Measurements from ENCODE around the gene PSMA6.
"Not testable (repeated sequence)": the region's sequence is repeated elsewhere in the genome, so short reads cannot be mapped to it uniquely, and the experiment has no call there.

Gene PSMA6

GRCh38 chr14:35332517-35333263 lies 40.5 kb downstream of the PSMA6 start:
- no peak for TF ChIP-seq CTCF (IDR thresholded peaks at IDR 0.05; ENCODE audit: insufficient read depth, low read length, missing control alignments)
- ChIA-PET POLR2A (no interaction called here), CTCF (interaction anchor here (1.6 kb wide), 1 partner anchor 10 kb away, joined by 4 read pairs; no protein-coding TSS in a partner anchor)
- H3K4me3 ChIP-seq (ENCODE audit: low read depth, low read length), result no peak overlapping the region
- DNase-seq (ENCODE audit: low read depth, low spot score), result no peak

GRCh38 chr14:35333264-35333730 lies 41.1 kb downstream of the PSMA6 start:
- TF ChIP-seq CTCF (IDR thresholded peaks at IDR 0.05; ENCODE audit: insufficient read depth, low read length, missing control alignments), result no peak
- DNase-seq (ENCODE audit: low read depth, low spot score), result no peak
- ChIA-PET POLR2A (no interaction called here), CTCF (interaction anchor here (1.6 kb wide), 1 partner anchor 11 kb away, joined by 4 read pairs; no protein-coding TSS in a partner anchor)
- no peak overlapping the region for H3K4me3 ChIP-seq (ENCODE audit: low read depth, low read length)

- POLR2A ChIA-PET, result no interaction called here
- CTCF ChIA-PET, result no interaction called here
- TF ChIP-seq CTCF (IDR thresholded peaks at IDR 0.05; ENCODE audit: insufficient read depth, low read length, missing control alignments), result no peak
- H3K4me3 ChIP-seq (ENCODE audit: low read depth, low read length), result no peak overlapping the region
- DNase-seq (ENCODE audit: low read depth, low spot score), result no peak
Measured at GRCh38 chr14:35333797-35334743, 41.9 kb downstream of the PSMA6 start.

GRCh38 chr14:35335388-35336092 lies 43.4 kb downstream of the PSMA6 start:
- CTCF ChIA-PET, result no interaction called here
- no peak overlapping the region for H3K4me3 ChIP-seq (ENCODE audit: low read depth, low read length)
- POLR2A ChIA-PET, result no interaction called here
- no peak for TF ChIP-seq CTCF (IDR thresholded peaks at IDR 0.05; ENCODE audit: insufficient read depth, low read length, missing control alignments)
- DNase-seq (ENCODE audit: low read depth, low spot score), result no peak

- POLR2A ChIA-PET; DNase-seq (ENCODE audit: low read depth, low spot score); CTCF ChIA-PET; H3K4me3 ChIP-seq (ENCODE audit: low read depth, low read length): not testable (repeated sequence)
Measured at GRCh38 chr14:35336171-35336493, 44.0 kb downstream of the PSMA6 start.

- no peak for DNase-seq (ENCODE audit: low read depth, low spot score)
- POLR2A ChIA-PET, result no interaction called here
- TF ChIP-seq CTCF (IDR thresholded peaks at IDR 0.05; ENCODE audit: insufficient read depth, low read length, missing control alignments), result no peak
Measured at GRCh38 chr14:35336494-35337268, 44.5 kb downstream of the PSMA6 start.

More at GRCh38 chr14:35336494-35337268, 44.5 kb downstream of the PSMA6 start:
- no peak overlapping the region for H3K4me3 ChIP-seq (ENCODE audit: low read depth, low read length)
- CTCF ChIA-PET, result interaction anchor here (1.0 kb wide), 1 partner anchor 8 kb away, joined by 4 read pairs; no protein-coding TSS in a partner anchor
